ENCODE measurements around the gene TMEM256. TPM values are rescaled to one million over a fixed set of nuclear protein-coding genes. Genes with fewer than 3 reads are reported as not detected.

TMEM256 gene
- total and polyA plus RNA-seq, 9 of the 15 experiments (the other 6 are each of a cell fraction or from before 2014, with no cell fraction given), result 43.4 to 177 (median 68.5) TPM

DNA sequence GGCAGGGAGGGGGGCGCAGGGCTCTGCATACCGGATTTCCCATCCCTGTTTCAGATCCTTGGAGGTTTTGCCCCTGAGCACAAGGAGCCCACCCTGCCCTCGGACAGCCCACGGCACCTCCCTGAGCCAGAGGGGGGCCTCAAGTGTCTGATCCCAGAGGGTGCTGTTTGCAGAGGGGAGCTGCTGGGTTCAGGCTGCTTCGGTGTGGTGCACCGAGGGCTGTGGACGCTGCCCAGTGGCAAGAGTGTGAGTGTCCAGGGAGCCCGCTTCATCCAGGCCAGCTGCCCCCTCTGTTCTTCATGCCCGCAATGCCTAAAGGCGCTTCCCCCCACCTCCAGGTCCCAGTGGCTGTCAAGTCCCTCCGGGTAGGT is 20.5 kb downstream of the TMEM256 start (continued):
- no peak for TF ChIP-seq BCOR (IDR thresholded peaks at IDR 0.05)
- TF ChIP-seq PHF8 (IDR thresholded peaks at IDR 0.05; ENCODE audit: borderline replicate concordance, low read length), result no peak
- no peak for TF ChIP-seq MCM2 (IDR thresholded peaks at IDR 0.05; ENCODE audit: low read depth)
- no peak for TF ChIP-seq SRSF3 (IDR thresholded peaks at IDR 0.05; ENCODE audit: insufficient read depth, low read length)
- TF ChIP-seq THAP12 (CRISPR knock-in tag; IDR thresholded peaks at IDR 0.05), result no peak
- TF ChIP-seq ZNF780A (CRISPR knock-in tag; IDR thresholded peaks at IDR 0.05), result no peak
- TF ChIP-seq HDAC1 (IDR thresholded peaks at IDR 0.05), result no peak
- no peak for TF ChIP-seq MIER1 (IDR thresholded peaks at IDR 0.05; ENCODE audit: low read depth)
- TF ChIP-seq SMAD3 (CRISPR knock-in tag; conservative IDR thresholded peaks at IDR 0.05), result no peak
- TF ChIP-seq PHF21A (IDR thresholded peaks at IDR 0.05; ENCODE audit: borderline replicate concordance, low read depth), result no peak
- TF ChIP-seq ETV1 (tag; conservative IDR thresholded peaks at IDR 0.05; ENCODE audit: low read depth), result no peak
- no peak for TF ChIP-seq MCM7 (IDR thresholded peaks at IDR 0.05)
- no peak for TF ChIP-seq HNRNPL (IDR thresholded peaks at IDR 0.05; ENCODE audit: low read depth, low read length)
